ENCODE measurements around the gene CYTH3. TPM values are rescaled to one million over a fixed set of nuclear protein-coding genes. Genes with fewer than 3 reads are reported as not detected.
"Not testable (repeated sequence)": the region's sequence is repeated elsewhere in the genome, so short reads cannot be mapped to it uniquely, and the experiment has no call there.

Gene CYTH3
- total RNA-seq, 1 experiment from 2014 or later: 73.4 TPM

- CTCF ChIA-PET: interaction anchor here (0.5 to 1.8 kb wide), 3 partner anchors 14 to 861 kb away, joined by 3 to 8 read pairs (median 4); no protein-coding TSS in a partner anchor
- no peak for TF ChIP-seq CTCF (IDR thresholded peaks at IDR 0.05; ENCODE audit: unreplicated experiment)
- Mint-ChIP-seq H3K4me1 (ENCODE audit: low read depth, unreplicated experiment) (peaks cover 26% of the 10 kb centered on the region), H3K27ac (ENCODE audit: unreplicated experiment) (peak overlapping the region; percentile 80), H3K36me3 (ENCODE audit: insufficient read depth, unreplicated experiment) (peaks cover 32% of the 10 kb centered on the region), H3K9me3 (ENCODE audit: low read depth, unreplicated experiment) (peaks cover 3% of the 10 kb centered on the region), H3K4me3 (ENCODE audit: low read depth, unreplicated experiment) (no peak overlapping the region), H3K27me3 (ENCODE audit: unreplicated experiment) (no peaks in the 10 kb centered on the region)
- BruUV-seq (replicated peaks): no TSS peak
- intact Hi-C loops (cut with micrococcal nuclease; ENCODE audit: unreplicated experiment): no loop called here
- DNase-seq: peak; percentile 68
Observed at GRCh38 chr7:6284461-6285360, 12.3 kb upstream of the CYTH3 start.

GRCh38 chr7:6284055-6284400, 11.6 kb upstream of the CYTH3 start:
- BruUV-seq (replicated peaks): no TSS peak
- Mint-ChIP-seq H3K36me3 (ENCODE audit: insufficient read depth, unreplicated experiment) (peaks cover 32% of the 10 kb centered on the region), H3K27ac (ENCODE audit: unreplicated experiment) (peak overlapping the region; percentile 80), H3K9me3 (ENCODE audit: low read depth, unreplicated experiment) (peaks cover 3% of the 10 kb centered on the region), H3K4me3 (ENCODE audit: low read depth, unreplicated experiment) (no peak overlapping the region), H3K27me3 (ENCODE audit: unreplicated experiment) (no peaks in the 10 kb centered on the region), H3K4me1 (ENCODE audit: low read depth, unreplicated experiment) (peaks cover 26% of the 10 kb centered on the region)
- DNase-seq: peak; percentile 77
- intact Hi-C loops (cut with micrococcal nuclease; ENCODE audit: unreplicated experiment): no loop called here
- no peak for TF ChIP-seq CTCF (IDR thresholded peaks at IDR 0.05; ENCODE audit: unreplicated experiment)
- CTCF ChIA-PET: interaction anchor here (0.5 to 1.8 kb wide), 3 partner anchors 13 to 861 kb away, joined by 4 to 8 read pairs (median 6); no protein-coding TSS in a partner anchor

GRCh38 chr7:6283391-6284054, 11.1 kb upstream of the CYTH3 start:
- CTCF ChIA-PET: interaction anchor here (1.0 to 1.8 kb wide), 3 partner anchors 10 to 24 kb away, joined by 5 to 8 read pairs (median 6); no protein-coding TSS in a partner anchor
- peak; percentile 84 for DNase-seq
- not testable (repeated sequence) for H3K27me3 Mint-ChIP-seq (ENCODE audit: unreplicated experiment); BruUV-seq (replicated peaks); H3K9me3 Mint-ChIP-seq (ENCODE audit: low read depth, unreplicated experiment)
- Mint-ChIP-seq H3K27ac (ENCODE audit: unreplicated experiment) (peak overlapping the region; percentile 80), H3K36me3 (ENCODE audit: insufficient read depth, unreplicated experiment) (peaks cover 32% of the 10 kb centered on the region), H3K4me1 (ENCODE audit: low read depth, unreplicated experiment) (peaks cover 26% of the 10 kb centered on the region), H3K4me3 (ENCODE audit: low read depth, unreplicated experiment) (peak overlapping the region; percentile 30)
- intact Hi-C loops (cut with micrococcal nuclease; ENCODE audit: unreplicated experiment): loop anchor here (1.0 kb wide), 1 partner anchor 23 kb away; no protein-coding TSS in a partner anchor

GRCh38 chr7:6279937-6280336, 7.5 kb upstream of the CYTH3 start:
- Mint-ChIP-seq H3K36me3 (ENCODE audit: insufficient read depth, unreplicated experiment) (peaks cover 30% of the 10 kb centered on the region), H3K4me3 (ENCODE audit: low read depth, unreplicated experiment) (no peak overlapping the region), H3K27ac (ENCODE audit: unreplicated experiment) (no peak overlapping the region)

More at GRCh38 chr7:6279937-6280336, 7.5 kb upstream of the CYTH3 start:
- intact Hi-C loops (cut with micrococcal nuclease; ENCODE audit: unreplicated experiment): no loop called here
- CTCF ChIA-PET: interaction anchor here (0.6 to 0.7 kb wide), 3 partner anchors 44 to 479 kb away, joined by 3 to 8 read pairs (median 3); no protein-coding TSS in a partner anchor
- TF ChIP-seq CTCF (IDR thresholded peaks at IDR 0.05; ENCODE audit: unreplicated experiment): no peak
- DNase-seq: no peak
- H3K27me3 Mint-ChIP-seq (ENCODE audit: unreplicated experiment): no peaks in the 10 kb centered on the region
- H3K9me3 Mint-ChIP-seq (ENCODE audit: low read depth, unreplicated experiment): no peaks in the 10 kb centered on the region
- BruUV-seq (replicated peaks): no TSS peak
- peaks cover 33% of the 10 kb centered on the region for H3K4me1 Mint-ChIP-seq (ENCODE audit: low read depth, unreplicated experiment)
